Liver (tissue), 9 donors: ENCODE results near the gene ATP10B. TPM values are rescaled to one million over a fixed set of nuclear protein-coding genes. Genes with fewer than 3 reads are reported as not detected.

Experiments used
- DNase-seq: peaks from one replicate; pipeline ENCODE4 v3.0.0-alpha.2; 2017; ENCODE audit warnings: low spot score
- H3K27ac ChIP-seq, 2 donors: one replicate each; pipeline ENCODE4 v1.7.0; 2013; ENCODE audit warnings: inconsistent platforms in 2 of 2, low read length in 2 of 2, control low read depth in 1 of 2, low read depth in 1 of 2, mild to moderate bottlenecking in 1 of 2
- H3K27me3 ChIP-seq, 4 donors: one replicate each; pipeline versions ENCODE4 v1.6.1 to v1.7.0; 2013; ENCODE audit warnings: low read length in 3 of 4, inconsistent platforms in 1 of 4, mild to moderate bottlenecking in 1 of 4, moderate library complexity in 1 of 4; ENCODE audit not compliant: control insufficient read depth in 4 of 4, insufficient read depth in 4 of 4
- H3K36me3 ChIP-seq, 4 donors: one replicate each; pipeline versions ENCODE4 v1.6.1 to v1.7.0; 2013; ENCODE audit warnings: low read length in 3 of 4, mild to moderate bottlenecking in 3 of 4, low read depth in 1 of 4, moderate library complexity in 1 of 4; ENCODE audit not compliant: control insufficient read depth in 4 of 4, insufficient read depth in 3 of 4
- H3K4me1 ChIP-seq, 4 donors: one replicate each; pipeline versions ENCODE4 v1.6.1 to v1.7.0; 2013; ENCODE audit warnings: low read length in 3 of 4, mild to moderate bottlenecking in 3 of 4, moderate library complexity in 1 of 4; ENCODE audit not compliant: control insufficient read depth in 4 of 4, insufficient read depth in 4 of 4
- H3K4me3 ChIP-seq, 3 donors: one replicate each; pipeline versions ENCODE4 v1.6.1 to v1.7.0; 2013; ENCODE audit warnings: low read length in 3 of 3, control low read depth in 1 of 3, low read depth in 1 of 3, mild to moderate bottlenecking in 1 of 3
- H3K9ac ChIP-seq, 2 donors: one replicate each; pipeline ENCODE4 v1.7.0; 2013; ENCODE audit warnings: low read length in 2 of 2, mild to moderate bottlenecking in 2 of 2, moderate library complexity in 2 of 2, control low read depth in 1 of 2, low read depth in 1 of 2
- H3K9me3 ChIP-seq, 4 donors: one replicate each; pipeline versions ENCODE4 v1.6.1 to v1.7.0; 2013; ENCODE audit warnings: low read length in 3 of 4; ENCODE audit not compliant: control insufficient read depth in 4 of 4
- ATF3 ChIP-seq: IDR thresholded peaks from 2 replicates; pipeline ENCODE4 v1.6.1; 2016; ENCODE audit warnings: antibody characterized with exemption
- EGR1 ChIP-seq, 2 donors: IDR thresholded peaks; 2 replicates each; pipeline ENCODE4 v1.6.1; 2016 to 2018; ENCODE audit warnings: antibody characterized with exemption in 2 of 2, low read depth in 2 of 2
- FOXA1 ChIP-seq: IDR thresholded peaks from 2 replicates; pipeline ENCODE4 v1.6.1; 2016; ENCODE audit warnings: antibody characterized with exemption
- FOXA2 ChIP-seq: IDR thresholded peaks from 2 replicates; pipeline ENCODE4 v1.6.1; 2016; ENCODE audit warnings: antibody characterized with exemption
- GABPA ChIP-seq, 2 donors: IDR thresholded peaks in 1 of 2; conservative IDR thresholded peaks in 1 of 2; 2 replicates each; pipeline ENCODE4 v1.6.1; 2016; ENCODE audit warnings: antibody characterized with exemption in 2 of 2, mild to moderate bottlenecking in 1 of 2, moderate library complexity in 1 of 2
- HNF4A ChIP-seq, 2 donors: conservative IDR thresholded peaks; 2 replicates each; pipeline ENCODE4 v1.6.1; 2016; ENCODE audit warnings: antibody characterized with exemption in 2 of 2, mild to moderate bottlenecking in 2 of 2
- HNF4G ChIP-seq: IDR thresholded peaks from 2 replicates; pipeline ENCODE4 v1.6.1; 2016; ENCODE audit warnings: antibody characterized with exemption
- JUND ChIP-seq, 2 donors: IDR thresholded peaks; 2 replicates each; pipeline ENCODE4 v1.6.1; 2016; ENCODE audit warnings: antibody characterized with exemption in 2 of 2
- MAX ChIP-seq: IDR thresholded peaks from 2 replicates; pipeline ENCODE4 v1.6.1; 2016; ENCODE audit warnings: antibody characterized with exemption
- NR2F2 ChIP-seq: IDR thresholded peaks from 2 replicates; pipeline ENCODE4 v1.6.1; 2016; ENCODE audit warnings: antibody characterized with exemption
- REST ChIP-seq: IDR thresholded peaks from 2 replicates; pipeline ENCODE4 v1.6.1; 2016; ENCODE audit warnings: antibody characterized with exemption, mild to moderate bottlenecking
- RXRA ChIP-seq, 2 donors: IDR thresholded peaks; 2 replicates each; pipeline ENCODE4 v1.6.1; 2017 to 2018; ENCODE audit warnings: antibody characterized with exemption in 2 of 2, mild to moderate bottlenecking in 1 of 2
- SP1 ChIP-seq: IDR thresholded peaks from 2 replicates; pipeline ENCODE4 v1.6.1; 2018; ENCODE audit warnings: antibody characterized with exemption, mild to moderate bottlenecking
- TAF1 ChIP-seq: conservative IDR thresholded peaks from 2 replicates; pipeline ENCODE4 v1.6.1; 2016; ENCODE audit warnings: antibody characterized with exemption, mild to moderate bottlenecking
- YY1 ChIP-seq: IDR thresholded peaks from 2 replicates; pipeline ENCODE4 v1.6.1; 2016; ENCODE audit warnings: antibody characterized with exemption, mild to moderate bottlenecking
- ZBTB33 ChIP-seq: IDR thresholded peaks from 2 replicates; pipeline ENCODE4 v1.6.1; 2016; ENCODE audit warnings: antibody characterized with exemption
- WGBS: extraction: QIAGEN DNeasy Blood & Tissue Kit; methylation state at CpG from one replicate; pipeline ENCODE4 v1.1.7; 2013; 5-methylcytosine and 5-hydroxymethylcytosine counted together
- polyA plus RNA-seq, 2 donors: library from polyadenylated mRNA; stranded (reverse) in 1 of 2; unstranded in 1 of 2; fragments of 200-250 nt in 1 of 2; fragments of >200 nt in 1 of 2; fragmentation: Nextera tagmentation in 1 of 2; extraction: Ambion mirVana in 1 of 2; gene quantifications; one replicate each; pipeline versions ENCODE4 v1.2.1 to v1.2.3, GENCODE V29; 2013 to 2015
- total RNA-seq, 2 donors: library from RNA; depleted of rRNA; stranded (reverse); fragments of >200 nt; gene quantifications; one replicate each; pipeline ENCODE4 v1.2.3, GENCODE V29; 2014
- TF ChIP-seq, protein P1 (sequence below): fragments of 150-350 bp; IDR thresholded peaks from 2 replicates; pipeline ENCODE4 v1.5.1; 2017; ENCODE audit warnings: improper control_type of control experiment, low read depth, low read length; ENCODE audit not compliant: missing input control
- donor health status: healthy.
- donor health status: healthy.
- donor health status: healthy.
- donor health status: healthy.
- donor health status: healthy.

ATP10B gene
- total and polyA plus RNA-seq, 4 donors = 0.05 to 0.67 (median 0.05) TPM; not detected in 1

DNA sequence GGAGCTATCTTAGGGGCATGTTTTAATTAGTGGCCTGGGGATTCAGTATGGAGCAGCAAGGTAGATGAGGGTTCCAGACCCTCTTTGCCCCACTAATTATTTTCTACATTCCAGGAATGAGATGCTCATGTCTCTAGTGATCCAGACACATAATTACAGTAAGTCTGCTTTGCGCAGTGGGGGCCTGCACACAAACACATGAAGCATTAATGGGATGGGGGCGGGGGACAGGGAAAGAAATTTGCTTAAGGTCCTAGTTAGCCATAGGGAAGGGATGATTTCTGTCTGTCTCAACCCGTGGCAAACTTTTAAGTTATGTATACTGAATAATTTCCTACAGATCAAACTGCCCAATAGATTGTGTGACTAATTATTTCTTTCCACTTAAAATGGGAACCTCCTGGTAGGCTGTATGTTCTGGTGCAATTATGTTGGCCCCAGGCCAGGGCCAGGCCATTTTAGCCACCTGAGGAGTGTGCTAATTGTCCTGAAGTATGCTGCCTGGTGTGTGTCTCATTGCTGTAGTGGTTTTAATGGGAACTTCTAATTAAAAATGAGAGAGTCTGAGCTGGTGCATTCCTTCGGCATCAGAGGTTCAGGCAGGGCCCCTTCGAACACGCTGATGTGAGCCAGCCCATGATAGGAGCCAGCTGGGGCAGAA lies 295.9 kb downstream of the ATP10B start:
- no peaks in the 10 kb centered on the region for H3K4me1 ChIP-seq
- WGBS = 83% methylated on average over 6 of the region's 6 CpGs
- TF ChIP-seq ATF3 = no peak
- no peak for TF ChIP-seq EGR1 (IDR thresholded peaks at IDR 0.05; ENCODE audit: low read depth in 2 of 2)
- TF ChIP-seq RXRA (IDR thresholded peaks at IDR 0.05) = no peak
- TF ChIP-seq REST = no peak
- TF ChIP-seq MAX = no peak
- TF ChIP-seq ZBTB33 = no peak
- TF ChIP-seq FOXA2 = no peak
- no peak for TF ChIP-seq TAF1
- H3K9me3 ChIP-seq = no peaks in the 10 kb centered on the region
- no peaks in the 10 kb centered on the region for H3K36me3 ChIP-seq
- no peak overlapping the region for H3K9ac ChIP-seq
- H3K27ac ChIP-seq = no peak overlapping the region
- no peak overlapping the region for H3K4me3 ChIP-seq
- no peaks in the 10 kb centered on the region for H3K27me3 ChIP-seq
- no peak for DNase-seq

GRCh38 chr5:160555581-160555970 lies 296.4 kb downstream of the ATP10B start:
- no peak for DNase-seq
- Histone ChIP-seq H3K9me3 (no peaks in the 10 kb centered on the region), H3K27ac (no peak overlapping the region), H3K4me3 (no peak overlapping the region), H3K9ac (no peak overlapping the region), H3K4me1 (no peaks in the 10 kb centered on the region), H3K36me3 (no peaks in the 10 kb centered on the region), H3K27me3 (no peaks in the 10 kb centered on the region)
- 95% methylated on average over 3 of the region's 3 CpGs for WGBS
- no peak for TF ChIP-seq SP1
- TF ChIP-seq FOXA2 = no peak
- no peak for TF ChIP-seq ATF3
- no peak for TF ChIP-seq JUND (IDR thresholded peaks at IDR 0.05)
- no peak for TF ChIP-seq FOXA1
- TF ChIP-seq HNF4A (conservative IDR thresholded peaks at IDR 0.05) = no peak
- TF ChIP-seq HNF4G = no peak
- TF ChIP-seq ZBTB33 = no peak
- TF ChIP-seq, protein P1, sequence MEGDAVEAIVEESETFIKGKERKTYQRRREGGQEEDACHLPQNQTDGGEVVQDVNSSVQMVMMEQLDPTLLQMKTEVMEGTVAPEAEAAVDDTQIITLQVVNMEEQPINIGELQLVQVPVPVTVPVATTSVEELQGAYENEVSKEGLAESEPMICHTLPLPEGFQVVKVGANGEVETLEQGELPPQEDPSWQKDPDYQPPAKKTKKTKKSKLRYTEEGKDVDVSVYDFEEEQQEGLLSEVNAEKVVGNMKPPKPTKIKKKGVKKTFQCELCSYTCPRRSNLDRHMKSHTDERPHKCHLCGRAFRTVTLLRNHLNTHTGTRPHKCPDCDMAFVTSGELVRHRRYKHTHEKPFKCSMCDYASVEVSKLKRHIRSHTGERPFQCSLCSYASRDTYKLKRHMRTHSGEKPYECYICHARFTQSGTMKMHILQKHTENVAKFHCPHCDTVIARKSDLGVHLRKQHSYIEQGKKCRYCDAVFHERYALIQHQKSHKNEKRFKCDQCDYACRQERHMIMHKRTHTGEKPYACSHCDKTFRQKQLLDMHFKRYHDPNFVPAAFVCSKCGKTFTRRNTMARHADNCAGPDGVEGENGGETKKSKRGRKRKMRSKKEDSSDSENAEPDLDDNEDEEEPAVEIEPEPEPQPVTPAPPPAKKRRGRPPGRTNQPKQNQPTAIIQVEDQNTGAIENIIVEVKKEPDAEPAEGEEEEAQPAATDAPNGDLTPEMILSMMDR = no peak
- no peak for TF ChIP-seq GABPA (IDR thresholded peaks at IDR 0.05 in 1 of 2, conservative IDR thresholded peaks at IDR 0.05 in 1 of 2)
- TF ChIP-seq NR2F2 = no peak
- TF ChIP-seq MAX = no peak
- TF ChIP-seq YY1 = no peak
- no peak for TF ChIP-seq EGR1 (IDR thresholded peaks at IDR 0.05; ENCODE audit: low read depth in 2 of 2)
- no peak for TF ChIP-seq REST
